Measurements from ENCODE around the gene USP31. TPM values are rescaled to one million over a fixed set of nuclear protein-coding genes. Genes with fewer than 3 reads are reported as not detected.

USP31 gene
- total and polyA plus RNA-seq, 2 donors (not counting 1 experiment from before 2014, with no cell fraction given), result 1.6 to 6.7 TPM

GRCh38 chr16:23120562-23120961 is 28.7 kb downstream of the USP31 start:
- TF ChIP-seq EZH2 (IDR thresholded peaks at IDR 0.05; ENCODE audit: borderline replicate concordance, insufficient read depth, low read depth, low read length, poor library complexity, severe bottlenecking) (no peak), CTCF (IDR thresholded peaks at IDR 0.05) (no peak)
- H3K4me2 ChIP-seq (replicated peaks; ENCODE audit: low read depth, low read length, poor library complexity, severe bottlenecking), result no peak overlapping the region
- Mint-ChIP-seq H3K4me3 (no peak overlapping the region), H3K4me1 (no peaks in the 10 kb centered on the region), H3K27me3 (no peaks in the 10 kb centered on the region), H3K9me3 (ENCODE audit: insufficient read depth) (no peaks in the 10 kb centered on the region), H3K27ac (no peak overlapping the region)
- H3K27ac ChIP-seq (ENCODE audit: low read length in 2 of 2), result no peak overlapping the region
- no peak overlapping the region for H2AFZ ChIP-seq (ENCODE audit: insufficient read depth, low read depth, low read length, poor library complexity, severe bottlenecking)
- ATAC-seq (ENCODE audit: low read depth), result no peak
- no peak for DNase-seq
- no peaks in the 10 kb centered on the region for H3K4me1 ChIP-seq (ENCODE audit: control insufficient read depth in 2 of 2, insufficient read depth in 2 of 2, low read length in 2 of 2)
- H3K27me3 ChIP-seq (replicated peaks in 1 of 4; ENCODE audit: control extremely low read depth in 1 of 4, control insufficient read depth in 3 of 4, insufficient read depth in 4 of 4, low read length in 3 of 4), result no peaks in the 10 kb centered on the region
- POLR2A ChIA-PET, result no interaction called here
- no peaks in the 10 kb centered on the region for H3K9me3 ChIP-seq (ENCODE audit: control extremely low read depth in 1 of 3, control insufficient read depth in 2 of 3, insufficient read depth in 1 of 3, low read length in 2 of 3)
- no peaks in the 10 kb centered on the region for H3K79me2 ChIP-seq (ENCODE audit: control insufficient read depth, insufficient read depth, low read length)
- WGBS (ENCODE audit: insufficient coverage), result no CpG with 5 or more reads among the region's 4 CpGs
- CTCF ChIA-PET, result no interaction called here
- intact Hi-C loops (cut with micrococcal nuclease), result no loop called here
- H3K36me3 ChIP-seq (replicated peaks in 1 of 2; ENCODE audit: control extremely low read depth in 1 of 2, control insufficient read depth in 1 of 2, extremely low read depth in 1 of 2, insufficient read depth in 2 of 2, low read length in 1 of 2), result no peaks in the 10 kb centered on the region
- no peak overlapping the region for H3K9ac ChIP-seq (ENCODE audit: low read length)
- no peaks in the 10 kb centered on the region for H4K20me1 ChIP-seq (ENCODE audit: control insufficient read depth, insufficient read depth, low read length, poor library complexity, severe bottlenecking)
- no peak overlapping the region for H3K4me3 ChIP-seq (ENCODE audit: control extremely low read depth in 1 of 5, extremely low read depth in 1 of 5, insufficient read depth in 1 of 5, low read depth in 2 of 5, low read length in 4 of 5)

GRCh38 chr16:23119570-23119969 is 29.7 kb downstream of the USP31 start:
- no peak for ATAC-seq (ENCODE audit: low read depth)
- no peak overlapping the region for H3K9ac ChIP-seq (ENCODE audit: low read length)
- Mint-ChIP-seq H3K27ac (no peak overlapping the region), H3K4me1 (no peaks in the 10 kb centered on the region), H3K4me3 (no peak overlapping the region), H3K27me3 (no peaks in the 10 kb centered on the region), H3K9me3 (ENCODE audit: insufficient read depth) (no peaks in the 10 kb centered on the region)
- H3K4me1 ChIP-seq (ENCODE audit: control insufficient read depth in 2 of 2, insufficient read depth in 2 of 2, low read length in 2 of 2), result no peaks in the 10 kb centered on the region
- no peaks in the 10 kb centered on the region for H4K20me1 ChIP-seq (ENCODE audit: control insufficient read depth, insufficient read depth, low read length, poor library complexity, severe bottlenecking)
- H3K27me3 ChIP-seq (replicated peaks in 1 of 4; ENCODE audit: control extremely low read depth in 1 of 4, control insufficient read depth in 3 of 4, insufficient read depth in 4 of 4, low read length in 3 of 4), result no peaks in the 10 kb centered on the region
- H3K4me2 ChIP-seq (replicated peaks; ENCODE audit: low read depth, low read length, poor library complexity, severe bottlenecking), result no peak overlapping the region
- H3K27ac ChIP-seq (ENCODE audit: low read length in 2 of 2), result no peak overlapping the region
- no peaks in the 10 kb centered on the region for H3K79me2 ChIP-seq (ENCODE audit: control insufficient read depth, insufficient read depth, low read length)
- H3K4me3 ChIP-seq (ENCODE audit: control extremely low read depth in 1 of 5, extremely low read depth in 1 of 5, insufficient read depth in 1 of 5, low read depth in 2 of 5, low read length in 4 of 5), result no peak overlapping the region
- ChIA-PET POLR2A (no interaction called here), CTCF (no interaction called here)
- no peaks in the 10 kb centered on the region for H3K9me3 ChIP-seq (ENCODE audit: control extremely low read depth in 1 of 3, control insufficient read depth in 2 of 3, insufficient read depth in 1 of 3, low read length in 2 of 3)
- WGBS (ENCODE audit: insufficient coverage), result 90% methylated on average over 2 of the region's 2 CpGs
- no peak for DNase-seq
- no peak for TF ChIP-seq CTCF (IDR thresholded peaks at IDR 0.05)
- no peak for TF ChIP-seq EZH2 (IDR thresholded peaks at IDR 0.05; ENCODE audit: borderline replicate concordance, insufficient read depth, low read depth, low read length, poor library complexity, severe bottlenecking)
- no peak overlapping the region for H2AFZ ChIP-seq (ENCODE audit: insufficient read depth, low read depth, low read length, poor library complexity, severe bottlenecking)
- H3K36me3 ChIP-seq (replicated peaks in 1 of 2; ENCODE audit: control extremely low read depth in 1 of 2, control insufficient read depth in 1 of 2, extremely low read depth in 1 of 2, insufficient read depth in 2 of 2, low read length in 1 of 2), result no peaks in the 10 kb centered on the region
- intact Hi-C loops (cut with micrococcal nuclease), result no loop called here

All from B cell (primary cell).